Endodermal cell (in vitro differentiated cells): ENCODE data around the gene CYP4A22. TPM values are rescaled to one million over a fixed set of nuclear protein-coding genes. Genes with fewer than 3 reads are reported as not detected.
"Not testable (repeated sequence)": the region's sequence is repeated elsewhere in the genome, so short reads cannot be mapped to it uniquely, and the experiment has no call there.

Source experiments
- DNase-seq: peaks from one replicate; pipeline ENCODE4 v3.0.0-alpha.2; 2017
- H3K27ac ChIP-seq: 2 replicates; pipeline ENCODE4 v1.5.1; 2013; ENCODE audit warnings: mild to moderate bottlenecking, low read depth, low read length, moderate library complexity
- H3K27me3 ChIP-seq: 2 replicates; pipeline ENCODE4 v1.6.1; 2013; ENCODE audit warnings: mild to moderate bottlenecking, low read length, moderate library complexity; ENCODE audit not compliant: insufficient read depth, control insufficient read depth, poor library complexity, severe bottlenecking
- H3K36me3 ChIP-seq: 2 replicates; pipeline ENCODE4 v1.7.0; 2013; ENCODE audit warnings: mild to moderate bottlenecking, low read length, moderate library complexity; ENCODE audit not compliant: control insufficient read depth, insufficient read depth
- H3K4me1 ChIP-seq: one replicate; pipeline ENCODE4 v1.7.0; 2013; ENCODE audit warnings: low read length; ENCODE audit not compliant: control insufficient read depth, insufficient read depth
- H3K4me3 ChIP-seq: 2 replicates; pipeline ENCODE4 v1.5.1; 2013; ENCODE audit warnings: mild to moderate bottlenecking, low read length, moderate library complexity
- H3K9ac ChIP-seq: 2 replicates; pipeline ENCODE4 v1.6.1; 2013; ENCODE audit warnings: mild to moderate bottlenecking, low read length, moderate library complexity; ENCODE audit not compliant: poor library complexity, severe bottlenecking; ENCODE audit errors: extremely low read depth
- H3K9me3 ChIP-seq: 2 replicates; pipeline ENCODE4 v1.6.1; 2013; ENCODE audit warnings: mild to moderate bottlenecking, low read length, moderate library complexity; ENCODE audit not compliant: control insufficient read depth
- H3K27ac Mint-ChIP-seq: 2 replicates; pipeline ENCODE4 v1.8.0; 2020; ENCODE audit warnings: mixed read lengths
- H3K27me3 Mint-ChIP-seq: 2 replicates; pipeline ENCODE4 v1.8.0; 2021; ENCODE audit warnings: mild to moderate bottlenecking, mixed read lengths; ENCODE audit not compliant: insufficient read depth
- H3K36me3 Mint-ChIP-seq: 2 replicates; pipeline ENCODE4 v1.8.0; 2020; ENCODE audit warnings: low read depth, mixed read lengths
- H3K4me1 Mint-ChIP-seq: 2 replicates; pipeline ENCODE4 v1.8.0; 2020; ENCODE audit warnings: mixed read lengths
- H3K4me3 Mint-ChIP-seq: 2 replicates; pipeline ENCODE4 v1.8.0; 2020; ENCODE audit warnings: mild to moderate bottlenecking, moderate library complexity, mixed read lengths
- H3K9me3 Mint-ChIP-seq: 2 replicates; pipeline ENCODE4 v1.8.0; 2020; ENCODE audit warnings: mild to moderate bottlenecking, mixed read lengths
- WGBS, 2 experiments: methylation state at CpG; one replicate each; pipeline versions ENCODE4 v1.1.5 to v1.1.7; 2013; ENCODE audit warnings: missing lambda C conversion rate in 2 of 2, mixed read lengths in 1 of 2; ENCODE audit not compliant: insufficient coverage in 1 of 2, insufficient read length in 1 of 2; 5-methylcytosine and 5-hydroxymethylcytosine counted together
- total RNA-seq, 2 donors: library from RNA; stranded (reverse); fragmentation: NEBNext Ultra II Directional in 1 of 2; extraction: Animal tissue kit (Norgen Biotek cat#: 25700) in 1 of 2; gene quantifications; 2 replicates in 1 of 2; 3 replicates in 1 of 2; pipeline ENCODE4 v1.2.1, GENCODE V29; 2021
- TF ChIP-seq, protein P1 (sequence below): fragments of 200-600 bp; sonication (generic); conservative IDR thresholded peaks from 2 replicates; pipeline ENCODE4 v1.5.0; 2021; ENCODE audit warnings: antibody characterized with exemption, mild to moderate bottlenecking

The CYP4A22 gene
- total RNA-seq, 2 donors from 2014 or later = 0.35 TPM; not detected in 1

DNA sequence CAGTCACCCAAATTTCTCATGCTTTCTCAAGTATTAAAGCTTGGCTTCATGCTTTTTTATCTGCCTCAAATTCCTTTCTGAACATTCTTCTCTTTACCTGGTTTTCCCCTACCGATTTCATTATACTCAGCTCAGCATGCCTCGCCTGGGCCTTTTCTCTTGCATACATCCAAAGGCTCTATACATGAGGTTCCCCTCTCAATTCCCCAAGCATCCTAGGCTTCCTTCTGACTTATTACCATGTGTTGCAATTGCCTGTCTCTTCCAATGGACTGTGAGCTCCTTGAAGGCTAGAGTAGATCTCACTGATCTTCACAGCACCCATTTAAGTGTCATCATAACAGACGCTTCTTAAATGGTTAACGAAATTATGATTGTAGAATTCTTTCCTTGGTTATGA lies 24.1 kb upstream of the CYP4A22 start:
- DNase-seq = no peak
- Mint-ChIP-seq H3K9me3 (peaks cover 3% of the 10 kb centered on the region), H3K27ac (no peak overlapping the region), H3K36me3 (no peaks in the 10 kb centered on the region), H3K27me3 (no peaks in the 10 kb centered on the region), H3K4me1 (no peaks in the 10 kb centered on the region), H3K4me3 (no peak overlapping the region)
- no peaks in the 10 kb centered on the region for H3K4me1 ChIP-seq
- H3K36me3 ChIP-seq = no peaks in the 10 kb centered on the region
- TF ChIP-seq, protein P1, sequence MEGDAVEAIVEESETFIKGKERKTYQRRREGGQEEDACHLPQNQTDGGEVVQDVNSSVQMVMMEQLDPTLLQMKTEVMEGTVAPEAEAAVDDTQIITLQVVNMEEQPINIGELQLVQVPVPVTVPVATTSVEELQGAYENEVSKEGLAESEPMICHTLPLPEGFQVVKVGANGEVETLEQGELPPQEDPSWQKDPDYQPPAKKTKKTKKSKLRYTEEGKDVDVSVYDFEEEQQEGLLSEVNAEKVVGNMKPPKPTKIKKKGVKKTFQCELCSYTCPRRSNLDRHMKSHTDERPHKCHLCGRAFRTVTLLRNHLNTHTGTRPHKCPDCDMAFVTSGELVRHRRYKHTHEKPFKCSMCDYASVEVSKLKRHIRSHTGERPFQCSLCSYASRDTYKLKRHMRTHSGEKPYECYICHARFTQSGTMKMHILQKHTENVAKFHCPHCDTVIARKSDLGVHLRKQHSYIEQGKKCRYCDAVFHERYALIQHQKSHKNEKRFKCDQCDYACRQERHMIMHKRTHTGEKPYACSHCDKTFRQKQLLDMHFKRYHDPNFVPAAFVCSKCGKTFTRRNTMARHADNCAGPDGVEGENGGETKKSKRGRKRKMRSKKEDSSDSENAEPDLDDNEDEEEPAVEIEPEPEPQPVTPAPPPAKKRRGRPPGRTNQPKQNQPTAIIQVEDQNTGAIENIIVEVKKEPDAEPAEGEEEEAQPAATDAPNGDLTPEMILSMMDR = no peak
- H3K27me3 ChIP-seq = no peaks in the 10 kb centered on the region
- H3K9me3 ChIP-seq = no peaks in the 10 kb centered on the region
- H3K27ac ChIP-seq = no peak overlapping the region
- no peak overlapping the region for H3K9ac ChIP-seq
- 77 to 81% methylated on average over 2 to 3 of the region's 4 CpGs for WGBS, 2 experiments
- H3K4me3 ChIP-seq = no peak overlapping the region

DNA sequence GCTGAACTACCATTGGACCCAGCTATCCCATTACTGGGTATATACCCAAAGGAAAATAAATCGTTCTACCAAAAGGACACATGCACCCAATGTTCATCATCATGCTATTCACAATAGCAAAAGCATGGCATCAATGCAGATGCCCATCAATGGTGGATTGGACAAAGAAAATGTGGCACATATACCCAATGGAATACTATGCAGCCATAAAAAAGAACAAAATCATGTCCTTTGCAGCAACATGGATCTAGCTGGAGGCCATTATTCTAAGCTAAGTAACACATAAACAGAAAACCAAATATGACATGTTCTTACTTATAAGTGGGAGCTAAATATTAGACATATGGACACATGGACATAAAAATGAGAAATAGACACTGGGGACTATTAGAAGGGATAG lies 16.2 kb upstream of the CYP4A22 start:
- H3K36me3 ChIP-seq, H3K4me1 ChIP-seq, H3K9me3 ChIP-seq, H3K4me3 Mint-ChIP-seq, H3K27me3 Mint-ChIP-seq, H3K27ac ChIP-seq, H3K27ac Mint-ChIP-seq, H3K27me3 ChIP-seq, H3K9ac ChIP-seq, H3K36me3 Mint-ChIP-seq, H3K4me3 ChIP-seq, DNase-seq, H3K4me1 Mint-ChIP-seq: not testable (repeated sequence)
- H3K9me3 Mint-ChIP-seq = peaks cover 11% of the 10 kb centered on the region
- WGBS, 2 experiments = 74% methylated on average over 1 of the region's 1 CpG; no CpG with 5 or more reads in 1 of the 2 experiments

DNA sequence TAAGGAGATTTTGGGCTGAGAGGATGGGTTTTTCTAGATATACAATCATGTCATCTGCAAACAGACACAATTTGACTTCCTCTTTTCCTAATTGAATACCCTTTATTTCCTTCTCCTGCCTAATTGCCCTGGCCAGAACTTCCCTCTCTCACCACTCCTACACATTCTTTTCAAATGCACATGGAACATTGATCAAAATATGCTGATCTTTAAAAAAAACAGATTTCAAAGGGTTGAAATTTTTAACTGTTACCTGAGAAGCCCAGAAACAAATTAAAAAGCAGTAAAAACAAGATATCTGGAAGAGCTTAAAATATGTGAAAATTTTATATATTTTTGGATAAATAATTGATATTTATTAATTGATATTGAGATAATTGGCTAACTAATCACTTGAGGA lies 12.4 kb upstream of the CYP4A22 start:
- not testable (repeated sequence) for H3K4me3 ChIP-seq, H3K36me3 ChIP-seq, H3K36me3 Mint-ChIP-seq, H3K9me3 ChIP-seq, H3K4me3 Mint-ChIP-seq, H3K9ac ChIP-seq, H3K27ac ChIP-seq, DNase-seq, H3K27ac Mint-ChIP-seq, H3K27me3 ChIP-seq, H3K4me1 ChIP-seq, H3K27me3 Mint-ChIP-seq
- peaks cover 14% of the 10 kb centered on the region for H3K4me1 Mint-ChIP-seq
- peaks cover 19% of the 10 kb centered on the region for H3K9me3 Mint-ChIP-seq

DNA sequence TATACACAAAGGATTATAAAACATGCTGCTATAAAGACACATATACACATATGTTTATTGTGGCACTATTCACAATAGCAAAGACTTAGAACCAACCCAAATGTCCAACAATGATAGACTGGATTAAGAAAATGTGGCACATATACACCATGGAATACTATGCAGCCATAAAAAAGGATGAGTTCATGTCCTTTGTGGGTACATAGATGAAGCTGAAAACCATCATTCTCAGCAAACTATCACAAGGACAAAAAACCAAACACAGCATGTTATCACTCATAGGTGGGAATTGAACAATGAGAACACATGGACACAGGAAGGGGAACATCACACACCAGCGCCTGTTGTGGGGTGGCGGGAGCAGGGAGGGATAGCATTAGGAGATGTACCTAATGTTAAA lies 10.2 kb upstream of the CYP4A22 start:
- H3K36me3 Mint-ChIP-seq, H3K4me3 Mint-ChIP-seq, H3K36me3 ChIP-seq, DNase-seq, H3K4me3 ChIP-seq, H3K27ac Mint-ChIP-seq, H3K9me3 ChIP-seq, H3K9ac ChIP-seq, H3K27ac ChIP-seq, H3K4me1 ChIP-seq, H3K27me3 ChIP-seq, H3K27me3 Mint-ChIP-seq: not testable (repeated sequence)
- Mint-ChIP-seq H3K4me1 (peaks cover 31% of the 10 kb centered on the region), H3K9me3 (peaks cover 13% of the 10 kb centered on the region)
- 90% methylated on average over 2 of the region's 2 CpGs; no CpG with 5 or more reads in 1 of the 2 experiments for WGBS, 2 experiments
